ENCODE data around the gene ANXA6. TPM values are rescaled to one million over a fixed set of nuclear protein-coding genes. Genes with fewer than 3 reads are reported as not detected.

The ANXA6 gene
- total and polyA plus RNA-seq, 7 donors, result 22.9 to 333 (median 233) TPM

GRCh38 chr5:151110992-151111391 is 46.6 kb downstream of the ANXA6 start:
- intact Hi-C loops (cut with DNase I), result no loop called here
- H3K9me3 ChIP-seq, result no peaks in the 10 kb centered on the region
- 92 to 95% methylated on average over 3 of the region's 3 CpGs for WGBS, 2 donors
- DNase-seq, result no peak
- TF ChIP-seq POLR2A (IDR thresholded peaks at IDR 0.05) (no peak), EP300 (IDR thresholded peaks at IDR 0.05) (no peak), CTCF (IDR thresholded peaks at IDR 0.05) (no peak), POLR2AphosphoS5 (IDR thresholded peaks at IDR 0.05) (no peak)
- H3K36me3 ChIP-seq, result peaks cover 3 to 58% (median 27%) of the 10 kb centered on the region in 4 donors
- peaks cover 0 to 47% (median 38%) of the 10 kb centered on the region in 4 donors for H3K4me1 ChIP-seq
- no peak overlapping the region for H3K27ac ChIP-seq
- H3K4me3 ChIP-seq, result no peak overlapping the region
- H3K27me3 ChIP-seq, result no peaks in the 10 kb centered on the region

DNA sequence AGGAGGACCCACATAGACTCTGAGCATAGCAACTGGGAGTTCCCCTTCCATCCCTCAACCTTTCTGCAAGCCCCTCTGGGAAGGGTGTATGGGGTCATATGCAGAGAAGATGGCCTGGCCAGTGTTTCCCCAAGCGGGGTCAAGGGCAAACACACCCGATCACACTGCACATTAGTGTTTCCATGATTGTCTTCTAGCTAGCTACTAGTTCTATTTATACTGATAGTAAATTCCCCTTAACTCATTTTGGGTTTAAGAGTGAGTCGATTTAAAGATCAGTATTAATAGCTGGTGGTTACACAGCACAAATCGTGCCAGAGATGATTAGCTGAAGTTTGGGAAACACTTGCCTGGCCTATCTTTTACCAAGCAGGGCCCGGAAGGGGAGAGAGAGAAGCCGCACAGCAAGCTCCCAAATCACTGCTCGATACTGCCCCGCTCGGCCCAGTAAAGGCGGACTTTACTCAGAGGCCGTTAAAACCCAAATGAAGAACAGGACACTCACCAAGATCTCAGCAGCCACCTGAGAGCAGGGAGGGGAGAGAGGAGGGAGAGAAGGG is 47.4 kb downstream of the ANXA6 start:
- no peak for TF ChIP-seq POLR2AphosphoS5 (IDR thresholded peaks at IDR 0.05)
- no peak for TF ChIP-seq CTCF (IDR thresholded peaks at IDR 0.05)
- TF ChIP-seq EP300 (IDR thresholded peaks at IDR 0.05), result no peak
- TF ChIP-seq POLR2A (IDR thresholded peaks at IDR 0.05), result no peak
- DNase-seq, result no peak
- WGBS, 2 donors, result 83 to 84% methylated on average over 11 of the region's 11 CpGs
- H3K27me3 ChIP-seq, result no peaks in the 10 kb centered on the region
- intact Hi-C loops (cut with DNase I), result no loop called here
- peak overlapping the region in 3 of 4 donors; percentile 81 to 94 (median 88) for H3K27ac ChIP-seq
- H3K4me3 ChIP-seq, result no peak overlapping the region
- no peaks in the 10 kb centered on the region for H3K9me3 ChIP-seq
- peaks cover 0 to 54% (median 44%) of the 10 kb centered on the region in 4 donors for H3K4me1 ChIP-seq
- H3K36me3 ChIP-seq, result peaks cover 3 to 52% (median 27%) of the 10 kb centered on the region in 4 donors

- intact Hi-C loops (cut with DNase I), result loop anchor here (2.0 to 5.0 kb wide), 2 partner anchors 50 to 326 kb away; no protein-coding TSS in a partner anchor
- DNase-seq, result peak; percentile 87
- no peak for TF ChIP-seq CTCF (IDR thresholded peaks at IDR 0.05)
- TF ChIP-seq EP300 (IDR thresholded peaks at IDR 0.05), result peak in 1 of 4 donors; percentile 22
- TF ChIP-seq POLR2AphosphoS5 (IDR thresholded peaks at IDR 0.05), result peak in 2 of 4 donors; percentile 8 to 46
- Histone ChIP-seq H3K4me1 (peaks cover 0 to 63% (median 54%) of the 10 kb centered on the region in 4 donors), H3K4me3 (no peak overlapping the region), H3K27me3 (no peaks in the 10 kb centered on the region), H3K36me3 (peaks cover 2 to 50% (median 26%) of the 10 kb centered on the region in 4 donors), H3K9me3 (no peaks in the 10 kb centered on the region), H3K27ac (peak overlapping the region; percentile 75 to 94 (median 84))
- WGBS, 2 donors, result 57 to 77% methylated on average over 8 of the region's 8 CpGs
Measured at GRCh38 chr5:151108566-151108965, 49.0 kb downstream of the ANXA6 start.

GRCh38 chr5:151107738-151108520 is 49.6 kb downstream of the ANXA6 start:
- peaks cover 0 to 65% (median 54%) of the 10 kb centered on the region in 4 donors for H3K4me1 ChIP-seq
- H3K27me3 ChIP-seq, result no peaks in the 10 kb centered on the region
- no peak overlapping the region for H3K4me3 ChIP-seq
- H3K36me3 ChIP-seq, result peaks cover under 1 to 54% (median 25%) of the 10 kb centered on the region in 4 donors
- H3K27ac ChIP-seq, result peak overlapping the region; percentile 75 to 94 (median 84)
- TF ChIP-seq EP300 (IDR thresholded peaks at IDR 0.05) (peak in 3 of 4 donors; percentile 47 to 88 (median 82)), CTCF (IDR thresholded peaks at IDR 0.05) (peak in 3 of 4 experiments; percentile 4 to 29 (median 28)), POLR2A (IDR thresholded peaks at IDR 0.05) (no peak), POLR2AphosphoS5 (IDR thresholded peaks at IDR 0.05) (peak; percentile 76 to 92 (median 80))
- H3K9me3 ChIP-seq, result no peaks in the 10 kb centered on the region
- intact Hi-C loops (cut with DNase I), result loop anchor here (2.0 to 5.0 kb wide), 2 partner anchors 49 to 326 kb away; no protein-coding TSS in a partner anchor
- whole genome bisulfite sequencing, 2 donors, result 41 to 77% methylated on average over 11 of the region's 11 CpGs
- peak; percentile 94 for DNase-seq
